ENCODE measurements around the gene ACTR5. TPM values are rescaled to one million over a fixed set of nuclear protein-coding genes. Genes with fewer than 3 reads are reported as not detected.

Gene ACTR5
- total RNA-seq, 1 experiment from 2014 or later: 21.4 TPM

DNA sequence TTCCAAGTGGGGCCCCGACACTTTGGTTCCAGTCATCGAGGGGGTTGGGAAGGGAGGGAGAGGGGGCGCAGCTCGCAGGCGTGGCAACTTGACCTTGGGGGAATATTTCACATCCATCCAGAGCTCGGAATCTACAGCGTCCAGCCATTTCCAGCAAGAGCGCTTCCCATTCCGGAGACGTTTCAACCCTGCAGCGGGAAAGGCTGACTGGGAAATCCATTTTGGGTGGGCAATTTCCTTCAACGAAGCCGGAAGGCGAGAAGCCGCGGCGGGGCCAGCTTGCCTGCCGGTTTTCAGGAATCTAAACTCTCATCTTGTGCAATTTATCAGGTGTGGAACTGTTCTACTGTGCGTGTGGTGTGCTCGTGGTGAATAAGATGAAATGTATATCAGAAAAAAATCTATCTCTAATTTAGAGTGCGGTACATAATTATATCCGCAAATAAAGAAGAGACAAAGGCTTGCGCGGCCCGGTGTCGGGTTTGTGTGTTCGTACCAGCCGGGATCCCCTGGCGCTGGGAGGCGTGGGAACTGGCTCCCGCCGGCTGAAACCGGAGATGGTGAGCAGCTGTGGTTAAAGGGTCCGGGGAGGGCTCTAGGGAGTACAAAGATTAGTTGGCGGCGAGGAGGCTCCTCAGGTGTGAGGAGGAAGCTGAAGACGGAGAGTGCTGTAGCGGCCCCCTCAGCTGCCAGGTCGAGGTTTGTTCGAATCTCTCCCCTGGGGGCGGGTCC lies 19.2 kb upstream of the ACTR5 start:
- DNase-seq (ENCODE audit: low spot score): no peak

DNA sequence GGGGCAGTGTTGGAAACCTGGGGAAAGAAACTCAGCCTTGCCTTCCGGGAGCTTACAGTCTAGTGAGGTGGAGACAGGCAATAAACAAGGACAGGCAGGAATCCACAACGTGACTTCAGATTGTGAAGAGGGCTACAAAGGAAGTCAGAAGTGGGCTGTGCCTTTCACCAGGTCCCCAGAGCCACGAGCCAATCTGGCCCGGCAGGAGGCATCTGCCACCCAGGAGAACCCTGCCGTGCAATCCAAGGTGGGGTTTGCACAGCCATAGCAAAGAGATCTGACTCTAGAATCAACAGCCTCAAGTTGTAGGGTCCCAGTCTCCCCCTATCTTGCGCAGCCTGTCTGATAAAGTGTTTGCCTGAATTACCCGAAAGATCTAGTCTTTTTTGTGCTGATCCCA lies 18.5 kb upstream of the ACTR5 start:
- no peak for DNase-seq (ENCODE audit: low spot score)

DNA sequence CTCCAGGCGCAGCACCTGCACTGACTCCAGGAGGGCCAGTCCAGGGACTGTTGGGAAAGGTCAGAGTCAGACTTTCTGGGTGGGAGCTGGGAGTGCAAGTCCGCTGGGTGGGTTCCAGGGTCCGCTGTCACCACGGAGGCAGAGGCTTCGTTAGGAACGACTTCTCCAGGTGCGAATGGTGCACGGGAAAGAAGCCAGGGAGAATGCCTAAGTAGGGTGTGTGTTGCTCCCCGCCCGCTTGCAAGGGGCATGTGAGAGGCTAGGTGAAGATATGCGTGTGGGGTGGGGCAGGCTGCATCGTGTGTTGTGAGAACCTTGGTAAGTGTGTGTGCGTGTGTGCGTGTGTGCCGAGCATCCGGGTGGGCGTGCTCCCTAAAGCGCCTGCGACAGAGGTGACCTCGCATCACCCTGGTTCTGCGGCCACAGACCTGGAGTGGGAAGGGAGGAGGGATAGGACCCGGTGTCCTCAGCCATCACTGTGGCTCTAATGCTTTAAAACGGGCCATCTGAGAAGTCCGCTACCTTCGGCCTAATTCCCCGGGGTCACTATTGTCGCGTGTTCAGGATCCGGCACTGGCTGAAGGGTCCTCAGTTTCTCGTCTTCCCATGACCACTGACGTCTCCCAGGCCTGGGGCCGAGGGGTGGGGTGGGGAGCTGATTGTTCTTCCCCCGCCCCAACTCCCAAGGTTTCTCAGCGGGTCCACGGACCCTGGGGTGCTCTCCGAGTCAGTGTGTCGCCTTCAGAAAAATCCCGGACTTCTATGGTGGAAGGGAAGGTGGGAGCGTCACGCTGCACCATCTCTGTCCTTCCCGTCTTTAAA lies 17.9 kb upstream of the ACTR5 start:
- peak; percentile 39 for DNase-seq (ENCODE audit: low spot score)

DNA sequence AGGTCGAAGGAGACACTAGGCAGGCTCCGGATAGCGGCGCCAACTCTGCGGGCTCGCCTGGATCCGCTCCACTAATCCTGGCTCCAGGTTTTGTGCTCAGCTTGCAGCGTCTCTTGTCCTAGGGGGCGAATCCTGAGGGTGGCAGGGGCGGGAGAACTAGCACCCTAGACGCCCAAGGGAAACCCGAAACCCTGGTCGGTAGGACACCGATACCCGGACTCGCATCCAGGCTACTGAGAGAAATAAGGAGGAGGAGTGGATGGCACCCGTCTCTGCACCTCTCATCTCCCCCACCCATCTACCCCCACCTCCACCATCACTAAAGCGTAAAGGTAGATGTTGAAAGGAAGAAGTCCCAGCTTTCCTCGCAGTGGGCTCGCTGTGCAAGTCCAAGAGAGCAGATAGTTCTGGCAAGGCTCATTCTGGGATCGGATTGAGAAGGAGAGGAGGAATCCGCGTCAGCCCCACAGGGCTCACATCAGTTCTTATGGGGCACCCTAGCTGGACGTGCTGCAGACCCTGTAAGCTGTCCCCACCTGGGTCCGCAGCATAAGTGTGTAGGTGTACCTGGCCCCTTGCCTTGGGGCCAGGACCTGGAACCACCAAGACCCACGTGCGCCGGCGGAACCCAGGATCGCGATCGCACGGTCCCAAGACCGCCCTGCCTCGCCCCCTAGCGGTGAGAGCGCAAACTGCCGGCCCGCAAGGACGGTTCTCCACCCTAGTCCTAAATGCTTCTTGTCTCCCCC lies 17.1 kb upstream of the ACTR5 start:
- DNase-seq (ENCODE audit: low spot score): peak; percentile 72

DNA sequence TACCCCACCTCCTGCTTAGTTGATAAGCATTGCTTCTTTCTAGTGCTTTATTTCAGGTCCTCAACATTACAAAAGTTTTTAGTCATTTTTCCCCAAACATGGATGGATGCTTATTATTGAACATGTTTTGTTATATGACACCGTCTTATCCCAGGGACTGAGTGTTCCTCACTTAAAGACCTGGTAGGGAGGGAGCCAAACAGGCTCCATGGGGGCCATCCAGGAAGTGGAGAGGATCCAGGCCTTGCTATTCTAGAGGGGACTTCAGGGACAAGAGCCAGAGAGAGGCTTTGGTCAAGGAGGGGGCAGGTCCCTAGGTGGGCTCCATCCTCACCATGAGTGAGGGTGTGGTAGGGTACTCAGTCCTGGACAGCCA lies 16.5 kb upstream of the ACTR5 start:
- no peak for DNase-seq (ENCODE audit: low spot score)

DNA sequence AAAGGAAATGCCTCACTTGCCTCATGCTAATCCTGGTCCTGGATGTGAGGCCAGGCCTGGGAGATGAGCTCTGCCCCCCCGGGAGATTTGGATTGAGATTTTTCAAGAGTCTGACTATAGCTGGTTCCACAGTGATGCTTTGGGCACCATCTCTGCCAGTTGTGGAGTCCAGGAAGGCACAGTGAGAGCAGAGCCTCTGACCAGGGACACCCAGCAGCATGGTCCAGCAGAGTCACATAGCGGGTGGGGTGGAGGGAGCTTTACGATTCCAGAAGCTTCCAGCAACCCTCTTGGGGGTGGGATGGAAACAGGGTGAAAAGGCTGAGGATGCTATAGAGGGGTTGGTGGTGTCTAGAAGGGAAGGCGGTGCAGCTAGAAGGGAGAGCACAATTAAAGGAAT lies 15.3 kb upstream of the ACTR5 start:
- no peak for DNase-seq (ENCODE audit: low spot score)

DNA sequence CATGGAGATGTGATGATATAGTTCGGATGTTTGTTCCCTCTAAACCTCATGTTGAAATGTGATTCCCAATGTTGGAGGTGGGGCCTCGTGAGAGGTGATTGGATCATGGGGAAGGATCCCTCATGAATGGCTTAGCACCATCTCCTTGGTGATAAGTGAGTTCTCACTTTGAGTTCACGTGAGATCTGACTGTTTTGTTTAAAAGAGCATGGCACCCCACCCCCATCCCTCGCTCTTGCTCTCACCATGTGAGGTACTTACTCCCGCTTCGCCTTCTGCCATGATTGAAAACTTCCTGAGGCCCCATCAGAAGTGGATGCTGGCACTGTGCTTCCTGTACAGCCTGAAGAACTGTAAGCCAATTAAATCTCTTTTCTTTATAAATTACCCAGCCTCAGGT lies 13.1 kb upstream of the ACTR5 start:
- DNase-seq (ENCODE audit: low spot score): no peak

DNA sequence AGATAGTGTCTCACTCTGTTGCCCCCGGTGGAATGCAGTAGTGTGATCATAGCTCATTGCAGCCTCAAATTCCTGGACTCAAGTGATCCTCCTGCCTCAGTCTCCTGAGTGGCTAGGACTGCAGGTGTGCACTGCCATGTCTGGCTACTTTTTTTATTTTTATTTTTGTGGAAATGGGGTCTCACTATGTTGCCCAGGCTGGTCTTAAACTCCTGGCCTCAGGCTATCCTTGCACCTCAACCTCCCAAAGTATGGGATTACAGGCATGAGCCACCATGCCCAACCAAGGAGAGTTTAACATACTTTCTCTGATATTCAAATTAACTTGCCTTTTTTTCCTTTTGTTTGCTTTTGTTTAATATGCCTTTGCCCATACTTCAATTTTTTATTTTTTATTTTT lies 10.4 kb upstream of the ACTR5 start:
- DNase-seq (ENCODE audit: low spot score): no peak

DNA sequence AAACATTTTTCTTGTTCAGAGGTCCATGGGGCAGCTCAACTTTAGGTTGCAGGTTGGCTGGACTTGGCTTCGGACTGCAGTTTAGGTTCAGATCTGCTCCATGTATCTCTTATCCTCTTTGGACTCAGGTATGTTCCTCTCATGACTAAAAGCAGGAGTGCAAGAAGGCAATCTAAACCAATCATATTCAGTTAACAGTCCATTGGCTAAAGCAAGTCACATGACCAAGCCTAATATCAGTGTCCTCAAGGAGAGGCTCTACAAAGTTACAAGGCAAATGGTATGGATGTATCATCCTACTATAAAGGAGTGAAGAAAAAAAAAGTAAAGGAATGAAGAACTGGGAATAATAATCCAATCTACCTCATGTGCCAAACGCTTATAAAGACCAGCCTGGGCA lies 2.5 kb upstream of the ACTR5 start:
- DNase-seq (ENCODE audit: low spot score): no peak

DNA sequence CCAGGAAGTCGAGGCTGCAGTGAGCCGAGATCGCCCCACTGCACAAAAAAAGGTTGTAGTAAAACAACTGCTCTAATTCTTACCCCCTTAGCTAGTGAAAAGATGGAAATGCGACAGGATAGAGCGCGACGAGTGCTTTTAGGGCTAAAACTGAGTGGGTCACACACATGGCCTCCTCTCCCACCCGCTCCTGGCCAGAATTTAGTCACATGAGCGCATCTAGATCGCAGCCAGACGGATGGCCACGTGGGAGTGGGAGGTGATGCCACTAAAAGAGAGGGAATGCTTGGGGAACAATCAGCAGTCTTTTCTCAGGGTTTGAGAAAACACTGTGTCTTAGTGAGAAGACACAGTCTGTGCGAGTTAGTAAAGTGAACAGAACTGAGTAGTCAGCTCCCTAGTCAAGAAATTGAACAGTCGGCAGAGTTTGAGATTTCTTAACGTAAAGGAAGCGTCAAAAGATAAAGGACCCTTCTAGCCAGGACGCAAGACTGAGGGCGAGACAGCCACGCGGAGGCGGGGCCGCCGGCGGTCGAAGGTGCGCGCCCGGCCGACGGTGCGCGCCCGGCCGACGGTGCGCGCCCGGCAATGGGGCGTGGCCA lies 664 bp upstream of the ACTR5 start:
- DNase-seq (ENCODE audit: low spot score): no peak

DNA sequence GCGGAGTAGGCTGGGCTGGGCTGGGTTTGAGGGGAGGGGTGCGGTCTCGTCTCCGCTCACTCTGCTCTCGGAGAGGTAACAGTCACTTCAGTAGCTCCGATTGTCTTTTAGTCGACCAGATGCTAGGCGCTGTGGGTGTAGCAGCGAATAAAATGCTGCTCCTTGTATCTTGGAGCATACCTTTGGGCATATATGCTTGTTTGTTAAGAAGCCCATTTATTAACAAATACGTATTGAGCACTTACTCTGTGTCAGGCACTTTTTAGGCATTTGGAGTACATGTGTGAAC lies 545 bp downstream of the ACTR5 start:
- DNase-seq (ENCODE audit: low spot score): peak; percentile 69

DNA sequence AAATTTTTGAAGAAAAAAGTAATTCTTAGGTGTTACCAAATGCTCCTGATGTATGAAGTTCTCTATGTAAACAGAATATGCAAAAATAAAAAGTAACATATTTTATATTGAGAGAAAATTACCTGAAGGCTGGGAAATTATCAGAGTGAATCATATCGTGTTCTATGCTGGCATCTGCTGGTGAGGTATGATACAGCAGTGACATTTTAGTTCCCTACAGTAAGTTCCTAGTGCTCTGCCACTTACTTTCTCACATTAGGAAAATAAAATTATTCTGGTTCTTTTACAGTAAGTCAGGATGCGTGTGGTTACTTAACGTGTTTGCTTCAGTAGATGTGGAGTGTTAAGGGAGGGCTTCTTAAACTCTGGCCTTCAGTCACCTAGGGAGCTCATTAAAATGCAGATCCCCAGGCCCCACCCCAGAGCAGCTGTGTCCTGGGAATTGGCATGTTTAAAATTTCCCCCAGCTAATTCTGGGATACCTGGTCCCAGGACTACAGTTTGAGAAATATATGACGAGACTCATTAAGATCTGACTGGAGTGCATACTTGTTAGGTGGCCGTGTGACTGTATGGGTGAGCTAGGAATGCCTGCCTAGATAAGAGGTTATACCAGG lies 3.2 kb downstream of the ACTR5 start:
- peak; percentile 79 for DNase-seq (ENCODE audit: low spot score)

DNA sequence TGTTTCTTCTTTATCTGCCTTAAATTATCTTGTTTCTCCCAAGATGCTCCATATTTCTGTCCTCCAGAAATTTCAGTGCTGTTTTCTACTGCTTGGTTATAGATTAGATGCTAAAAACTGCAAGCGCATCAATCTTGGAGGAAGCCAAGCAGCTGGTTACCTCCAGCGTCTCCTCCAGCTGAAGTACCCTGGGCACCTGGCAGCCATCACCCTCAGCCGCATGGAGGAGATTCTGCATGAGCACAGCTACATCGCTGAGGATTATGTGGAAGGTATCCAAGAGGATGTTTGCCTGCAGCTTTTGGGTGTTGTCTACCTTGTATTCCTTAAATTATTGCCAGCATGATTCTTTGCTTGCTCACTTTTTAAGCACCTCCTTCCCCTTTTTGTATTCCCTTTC lies 3.8 kb downstream of the ACTR5 start:
- DNase-seq (ENCODE audit: low spot score): no peak

DNA sequence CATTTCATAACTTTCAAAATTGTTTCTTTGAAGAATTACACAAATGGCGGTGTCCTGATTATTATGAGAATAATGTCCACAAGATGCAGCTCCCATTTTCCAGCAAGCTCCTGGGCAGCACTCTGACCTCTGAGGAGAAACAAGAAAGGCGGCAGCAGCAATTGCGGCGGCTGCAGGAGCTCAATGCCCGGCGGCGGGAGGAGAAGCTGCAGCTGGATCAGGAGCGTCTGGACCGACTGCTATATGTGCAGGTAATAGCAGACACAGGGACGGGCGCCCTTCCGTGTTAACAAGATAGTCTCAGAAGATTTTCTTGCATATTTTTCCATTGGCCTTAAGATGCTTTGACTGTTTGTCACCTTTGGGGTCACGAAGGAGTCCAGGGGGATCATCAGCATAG lies 6.7 kb downstream of the ACTR5 start:
- DNase-seq (ENCODE audit: low spot score): no peak

DNA sequence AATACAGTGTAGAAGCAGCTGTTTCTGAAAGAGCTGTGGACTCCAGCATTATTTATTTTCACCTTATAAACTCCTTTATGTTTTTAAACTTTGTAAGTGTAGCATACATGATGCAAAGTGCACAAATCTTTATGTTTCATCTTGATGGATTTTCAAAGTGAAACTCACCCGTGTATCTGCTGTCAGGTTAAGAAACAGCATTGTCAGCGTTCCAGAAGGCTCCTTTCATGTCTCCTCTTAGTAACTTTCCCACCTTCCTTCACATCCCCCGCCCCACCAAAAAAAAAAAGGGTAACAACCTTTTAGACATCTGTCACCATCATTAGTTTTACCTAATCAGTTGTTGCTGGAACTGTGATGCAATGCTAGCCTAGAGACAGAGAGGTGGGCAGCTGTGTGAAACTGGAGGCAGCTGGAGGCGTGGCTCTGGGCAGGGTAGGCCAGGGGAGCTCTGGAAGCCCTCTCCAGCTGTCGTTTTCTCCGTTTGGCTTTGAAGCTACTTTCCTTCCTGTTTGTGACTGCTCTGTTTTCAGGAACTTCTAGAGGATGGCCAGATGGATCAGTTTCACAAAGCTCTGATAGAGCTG lies 7.2 kb downstream of the ACTR5 start:
- DNase-seq (ENCODE audit: low spot score): no peak

DNA sequence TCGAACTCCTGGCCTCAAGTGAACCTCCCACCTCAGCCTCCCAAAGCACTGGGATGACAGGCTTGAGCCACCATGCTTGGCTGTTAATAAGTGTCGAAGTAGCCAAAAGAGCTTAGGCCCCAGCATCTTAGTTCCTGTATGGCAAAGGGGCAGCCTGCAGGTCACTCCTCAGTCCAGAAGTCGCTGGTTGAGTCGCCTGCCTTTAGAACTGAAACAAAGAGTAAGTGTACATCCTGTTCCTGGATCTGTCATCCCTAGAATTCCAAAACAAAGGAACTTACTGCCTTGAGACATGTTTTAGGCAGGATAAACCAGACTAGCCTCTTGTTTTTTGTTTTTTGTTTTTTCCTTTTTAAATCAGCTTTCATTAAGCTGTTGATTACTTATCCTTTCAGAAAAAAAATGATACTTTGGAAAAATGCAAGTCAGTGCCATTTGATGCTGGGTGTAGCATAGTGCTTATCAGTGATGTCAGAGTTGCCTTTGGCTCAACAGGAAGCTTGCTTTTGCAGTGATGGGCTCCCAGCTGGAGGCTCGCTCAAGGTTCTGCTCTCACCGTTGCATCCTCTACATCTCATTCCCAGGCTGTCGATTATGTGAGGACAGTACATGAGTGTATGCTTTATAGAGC lies 9.0 kb downstream of the ACTR5 start:
- DNase-seq (ENCODE audit: low spot score): no peak

DNA sequence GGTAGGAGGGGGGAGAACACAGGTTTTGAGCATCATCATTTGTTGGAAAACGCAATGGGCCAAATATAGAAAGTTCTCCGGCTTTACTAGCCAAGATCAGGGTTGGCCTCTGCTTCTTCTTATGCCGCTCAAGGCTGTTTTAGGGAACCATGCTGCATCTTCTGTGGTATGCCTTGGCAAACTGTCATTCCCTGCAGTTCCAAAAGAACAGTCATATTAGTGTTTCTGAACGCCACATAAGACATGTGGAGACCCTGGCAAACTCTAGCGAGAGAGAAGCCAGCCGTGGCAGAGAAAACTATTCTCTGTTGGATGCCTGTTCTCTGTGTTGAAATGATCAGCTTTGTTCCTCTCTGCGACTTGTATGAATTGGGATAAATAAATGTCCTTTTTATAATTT lies 10.8 kb downstream of the ACTR5 start:
- no peak for DNase-seq (ENCODE audit: low spot score)

DNA sequence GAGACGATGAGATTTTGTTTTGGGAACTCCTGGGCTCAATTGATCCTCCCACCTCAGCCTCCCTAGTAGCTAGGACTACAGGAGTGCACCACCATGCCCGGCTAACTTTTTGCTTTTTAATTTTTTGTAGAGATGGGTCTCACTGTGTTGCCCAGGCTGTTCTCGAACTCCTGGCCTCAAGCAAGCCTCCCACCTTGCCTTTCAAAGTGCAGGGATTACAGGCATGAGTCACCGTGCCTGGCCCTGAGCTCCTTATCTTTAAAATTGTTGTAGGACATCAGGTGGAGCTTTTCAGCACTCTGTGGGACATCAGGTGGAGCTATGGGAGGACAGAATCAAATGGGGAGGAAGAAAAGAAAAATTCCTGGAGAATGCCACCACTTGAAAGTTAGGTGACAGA lies 12.7 kb downstream of the ACTR5 start:
- DNase-seq (ENCODE audit: low spot score): no peak

DNA sequence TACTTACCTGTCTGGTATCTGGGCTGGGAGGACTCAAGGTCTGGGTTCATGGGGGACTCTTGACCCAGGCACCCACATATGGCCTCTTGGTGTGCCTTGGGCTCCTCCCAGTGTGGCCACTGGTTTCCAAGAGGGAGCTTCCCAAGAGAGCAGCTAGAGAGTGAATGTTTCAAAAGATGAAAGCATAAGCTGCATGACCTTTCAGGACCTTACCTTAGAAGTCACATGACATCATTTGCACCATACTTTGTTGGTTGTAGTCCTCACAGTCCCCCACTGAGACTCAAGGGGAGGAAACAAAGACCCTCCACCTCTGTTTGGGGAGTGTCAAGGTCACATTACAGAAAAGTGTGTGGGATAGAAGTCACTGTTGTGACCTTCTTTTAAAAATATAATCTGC lies 13.9 kb downstream of the ACTR5 start:
- no peak for DNase-seq (ENCODE audit: low spot score)

DNA sequence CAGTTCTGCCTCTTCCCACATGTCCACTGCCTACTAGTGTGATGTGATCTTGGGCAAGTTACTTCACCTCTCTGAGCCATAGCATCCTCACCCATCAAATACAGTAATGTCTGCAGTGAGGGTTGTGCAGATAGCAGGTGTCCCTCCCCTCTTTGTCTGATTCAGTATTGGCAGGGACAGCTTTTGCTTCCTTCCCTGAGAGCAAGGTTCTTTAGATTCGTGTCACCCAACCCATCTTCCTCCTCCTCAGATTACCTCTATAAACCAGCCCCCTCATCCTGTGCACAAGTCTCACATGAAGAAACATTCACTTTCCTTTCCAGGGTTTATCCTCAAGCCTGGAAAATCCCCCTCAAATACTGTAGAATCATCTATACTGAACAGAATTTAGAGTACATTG lies 15.4 kb downstream of the ACTR5 start:
- no peak for DNase-seq (ENCODE audit: low spot score)
